IMR-90 (cell line): ENCODE data around the gene MXD4. TPM values are rescaled to one million over a fixed set of nuclear protein-coding genes. Genes with fewer than 3 reads are reported as not detected.

Source experiments
- ATAC-seq: fragments of 200-7000 bp; cut with Tn5 transposase; 2 replicates; pipeline ENCODE4 v1.9.1; 2020; ENCODE audit warnings: low read depth, mild to moderate bottlenecking, moderate library complexity
- BruUV-seq: library from RNA; stranded (reverse); fragments of 400-500 nt; replicated peaks from 2 replicates; lab custom pipeline; 2021; lab: Mats Ljungman, UMichigan
- CTCF ChIA-PET: fragments of 300-600 bp; formaldehyde crosslinking; extraction: SDS; loops from one replicate; lab custom pipeline; 2021; ENCODE audit warnings: antibody characterized with exemption; lab: Yijun Ruan, JAX
- POLR2A ChIA-PET: fragments of 300-600 bp; sonication (Branson Sonifier 250); formaldehyde crosslinking; loops from one replicate; lab custom pipeline; 2022; ENCODE audit warnings: antibody characterized with exemption; ENCODE audit not compliant: unreplicated experiment; lab: Charles Lee
- DNase-seq: peaks from one replicate; pipeline ENCODE4 v3.0.0; 2013
- H2AFZ ChIP-seq: replicated peaks from 2 replicates; pipeline ENCODE3; 2013; ENCODE audit warnings: low read length, mild to moderate bottlenecking; ENCODE audit not compliant: poor library complexity
- H2AK5ac ChIP-seq: 2 replicates; pipeline ENCODE4 v1.6.1; 2013; ENCODE audit warnings: low read depth, low read length, inconsistent platforms
- H2AK9ac ChIP-seq: replicated peaks from 2 replicates; pipeline ENCODE3; 2013; ENCODE audit warnings: mild to moderate bottlenecking, low read depth, low read length, moderate library complexity; ENCODE audit not compliant: poor library complexity
- H2BK120ac ChIP-seq: 2 replicates; pipeline ENCODE4 v1.6.1; 2013; ENCODE audit warnings: low read depth, low read length, inconsistent platforms
- H2BK15ac ChIP-seq: 3 replicates; pipeline ENCODE4 v1.6.1; 2013; ENCODE audit warnings: low read depth, low read length, inconsistent platforms
- H2BK20ac ChIP-seq: 2 replicates; pipeline ENCODE4 v1.6.1; 2013; ENCODE audit warnings: low read depth, mild to moderate bottlenecking, inconsistent platforms, low read length, moderate library complexity
- H2BK5ac ChIP-seq: 2 replicates; pipeline ENCODE4 v1.6.1; 2013; ENCODE audit warnings: mild to moderate bottlenecking, low read depth, low read length, inconsistent platforms; ENCODE audit not compliant: poor library complexity, severe bottlenecking
- H3K14ac ChIP-seq: replicated peaks from 2 replicates; pipeline ENCODE4 v1.6.1; 2013; ENCODE audit warnings: low read depth, low read length, inconsistent platforms
- H3K18ac ChIP-seq: 2 replicates; pipeline ENCODE4 v1.6.1; 2013; ENCODE audit warnings: low read depth, low read length, control low read depth
- H3K23ac ChIP-seq: 2 replicates; pipeline ENCODE4 v1.6.1; 2013; ENCODE audit warnings: low read depth, low read length, inconsistent platforms
- H3K27ac ChIP-seq: 2 replicates; pipeline ENCODE4 v1.5.1; 2013; ENCODE audit warnings: mild to moderate bottlenecking, control low read depth, low read length; ENCODE audit not compliant: insufficient read depth
- H3K27me3 ChIP-seq: 2 replicates; pipeline ENCODE4 v1.6.1; 2013; ENCODE audit warnings: low read length; ENCODE audit not compliant: control insufficient read depth, insufficient read depth
- H3K36me3 ChIP-seq: 2 replicates; pipeline ENCODE4 v1.6.1; 2013; ENCODE audit warnings: low read length, mixed read lengths; ENCODE audit not compliant: control insufficient read depth, insufficient read depth
- H3K4ac ChIP-seq: 2 replicates; pipeline ENCODE4 v1.6.1; 2013; ENCODE audit warnings: low read depth, low read length, inconsistent platforms
- H3K4me1 ChIP-seq: 2 replicates; pipeline ENCODE4 v1.6.1; 2013; ENCODE audit warnings: low read length, mixed read lengths; ENCODE audit not compliant: control insufficient read depth, insufficient read depth
- H3K4me2 ChIP-seq: 2 replicates; pipeline ENCODE4 v1.6.1; 2013; ENCODE audit warnings: low read depth, mild to moderate bottlenecking, control low read depth, low read length, moderate library complexity
- H3K4me3 ChIP-seq: 2 replicates; pipeline ENCODE4 v1.5.1; 2013; ENCODE audit warnings: low read depth, mild to moderate bottlenecking, control low read depth, low read length, moderate library complexity; ENCODE audit not compliant: insufficient read depth
- H3K56ac ChIP-seq: 2 replicates; pipeline ENCODE4 v1.6.1; 2013; ENCODE audit warnings: low read length, inconsistent platforms; ENCODE audit not compliant: insufficient read depth; ENCODE audit errors: extremely low read depth
- H3K79me1 ChIP-seq, 2 experiments: 2 replicates each; pipeline ENCODE4 v1.6.1; 2013; ENCODE audit warnings: low read length in 2 of 2, inconsistent platforms in 1 of 2, low read depth in 1 of 2
- H3K9ac ChIP-seq: 2 replicates; pipeline ENCODE4 v1.6.1; 2013; ENCODE audit warnings: low read depth, low read length, control low read depth
- H3K9me1 ChIP-seq: 2 replicates; pipeline ENCODE4 v1.6.1; 2013; ENCODE audit warnings: low read length, inconsistent platforms; ENCODE audit not compliant: insufficient read depth
- H3K9me3 ChIP-seq: 2 replicates; pipeline ENCODE4 v1.6.1; 2013; ENCODE audit warnings: low read length; ENCODE audit not compliant: control insufficient read depth, insufficient read depth
- H4K20me1 ChIP-seq: 2 replicates; pipeline ENCODE4 v1.6.1; 2013; ENCODE audit warnings: low read length, inconsistent platforms; ENCODE audit not compliant: insufficient read depth
- H4K5ac ChIP-seq: 2 replicates; pipeline ENCODE4 v1.6.1; 2013; ENCODE audit warnings: mild to moderate bottlenecking, low read depth, low read length, control low read depth
- H4K8ac ChIP-seq, 2 experiments: 2 replicates each; pipeline ENCODE4 v1.6.1; 2013; ENCODE audit warnings: low read depth in 2 of 2, low read length in 2 of 2, control low read depth in 1 of 2, inconsistent platforms in 1 of 2
- H4K91ac ChIP-seq: 2 replicates; pipeline ENCODE4 v1.6.1; 2013; ENCODE audit warnings: low read depth, low read length, inconsistent platforms; ENCODE audit not compliant: insufficient read depth
- MAFK ChIP-seq: IDR thresholded peaks from 2 replicates; pipeline ENCODE4 v1.6.1; 2012; ENCODE audit warnings: low read depth, low read length, improper control_type of control experiment
- WGBS, 2 experiments: methylation state at CpG; one replicate each; pipeline versions ENCODE4 v1.1.5 to v1.1.7; 2013; ENCODE audit warnings: missing lambda C conversion rate in 2 of 2; ENCODE audit not compliant: insufficient read length in 1 of 2; ENCODE audit errors: extremely low coverage in 2 of 2; 5-methylcytosine and 5-hydroxymethylcytosine counted together
- dilution Hi-C: fragments of 300-500 bp; cut with HindIII; formaldehyde crosslinking; loops from one replicate; pipeline ENCODE4 v1.14.3; 2018; ENCODE audit warnings: low sequenced_read_pairs; ENCODE audit not compliant: unreplicated experiment
- in situ Hi-C: fragments of 300-500 bp; cut with MboI; formaldehyde crosslinking; loops from 3 replicates; pipeline ENCODE4 v1.14.3; 2019; ENCODE audit warnings: low sequenced_read_pairs, inconsistent platforms, mixed read lengths
- intact Hi-C: fragments of 100-400 bp; cut with micrococcal nuclease; formaldehyde crosslinking; loops from 2 replicates; pipeline ENCODE4 v1.10.0; 2022
- polyA plus RNA-seq, 3 experiments: library from polyadenylated mRNA; depleted of rRNA; stranded (reverse); fragments of >200 nt; gene quantifications; 2 replicates each; pipeline ENCODE4 v1.2.3, GENCODE V29; 2012; ENCODE audit warnings: low replicate concordance in 1 of 3
- total RNA-seq: library from RNA; depleted of rRNA; stranded (reverse); fragments of >200 nt; gene quantifications from 2 replicates; pipeline ENCODE4 v1.2.3, GENCODE V29; 2012

Gene MXD4
- total and polyA plus RNA-seq, 2 of the 4 experiments (the other 2 are of a cell fraction) = 22.8 to 54.4 TPM

- H2BK5ac ChIP-seq = no peak overlapping the region
- H3K4ac ChIP-seq = no peak overlapping the region
- ATAC-seq = no peak
- no peak overlapping the region for H3K23ac ChIP-seq
- H3K4me1 ChIP-seq = peaks cover 2% of the 10 kb centered on the region; the same call in 1 of the 2 replicates
- no peak overlapping the region for H4K5ac ChIP-seq
- H3K27me3 ChIP-seq = peaks cover 13% of the 10 kb centered on the region
- intact Hi-C loops = no loop called here
- no peak overlapping the region for H2AK5ac ChIP-seq
- H4K20me1 ChIP-seq = no peaks in the 10 kb centered on the region
- H3K9me3 ChIP-seq = peaks cover 10% of the 10 kb centered on the region
- no peak overlapping the region for H4K8ac ChIP-seq
- H3K56ac ChIP-seq = no peak overlapping the region
- ChIA-PET CTCF (no interaction called here), POLR2A (no interaction called here)
- H3K9me1 ChIP-seq = no peaks in the 10 kb centered on the region
- no peak overlapping the region for H2AFZ ChIP-seq
- DNase-seq = no peak
- in situ Hi-C loops = no loop called here
- no peak overlapping the region for H3K4me2 ChIP-seq
- H4K91ac ChIP-seq = no peak overlapping the region
- H2BK120ac ChIP-seq = no peak overlapping the region
- no peak overlapping the region for H3K27ac ChIP-seq
- no peak for TF ChIP-seq MAFK
- H2AK9ac ChIP-seq = no peak overlapping the region
- no peak overlapping the region for H3K14ac ChIP-seq
- no peak overlapping the region for H3K4me3 ChIP-seq
- no peak overlapping the region for H2BK20ac ChIP-seq
- WGBS, 2 experiments = 93% methylated on average over 24 of the region's 31 CpGs; no CpG with 5 or more reads in 1 of the 2 experiments
- H3K36me3 ChIP-seq = no peaks in the 10 kb centered on the region
- H3K18ac ChIP-seq = no peak overlapping the region
- H2BK15ac ChIP-seq = no peak overlapping the region
- H3K79me1 ChIP-seq = no peaks in the 10 kb centered on the region
- no peak overlapping the region for H3K9ac ChIP-seq
- no TSS peak for BruUV-seq
- dilution Hi-C loops = no loop called here
Observed at GRCh38 chr4:2303686-2304320, 41.9 kb upstream of the MXD4 start.
